ENCODE data around the gene GSTT4.
"Not testable (repeated sequence)": the region's sequence is repeated elsewhere in the genome, so short reads cannot be mapped to it uniquely, and the experiment has no call there.

DNA sequence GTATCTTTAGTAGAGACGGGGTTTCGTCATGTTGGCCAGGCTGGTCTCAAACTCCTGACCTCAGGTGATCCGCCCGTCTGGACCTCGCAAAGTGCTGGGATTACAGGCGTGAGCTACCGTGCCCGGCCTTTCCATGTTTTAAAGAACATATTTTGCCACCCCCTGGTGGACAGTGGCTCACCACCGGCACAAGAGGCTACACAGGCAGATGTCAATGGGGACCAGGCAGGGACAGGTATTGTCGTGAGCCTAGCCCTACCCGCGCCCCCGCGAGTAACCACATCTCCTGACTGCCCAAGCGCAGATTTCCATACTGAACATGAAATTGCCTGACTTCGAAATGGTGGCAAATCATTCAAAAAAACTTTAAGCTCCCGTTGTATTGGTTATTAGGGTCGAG, 39.2 kb downstream of the GSTT4 start:
- TF ChIP-seq, protein P1, sequence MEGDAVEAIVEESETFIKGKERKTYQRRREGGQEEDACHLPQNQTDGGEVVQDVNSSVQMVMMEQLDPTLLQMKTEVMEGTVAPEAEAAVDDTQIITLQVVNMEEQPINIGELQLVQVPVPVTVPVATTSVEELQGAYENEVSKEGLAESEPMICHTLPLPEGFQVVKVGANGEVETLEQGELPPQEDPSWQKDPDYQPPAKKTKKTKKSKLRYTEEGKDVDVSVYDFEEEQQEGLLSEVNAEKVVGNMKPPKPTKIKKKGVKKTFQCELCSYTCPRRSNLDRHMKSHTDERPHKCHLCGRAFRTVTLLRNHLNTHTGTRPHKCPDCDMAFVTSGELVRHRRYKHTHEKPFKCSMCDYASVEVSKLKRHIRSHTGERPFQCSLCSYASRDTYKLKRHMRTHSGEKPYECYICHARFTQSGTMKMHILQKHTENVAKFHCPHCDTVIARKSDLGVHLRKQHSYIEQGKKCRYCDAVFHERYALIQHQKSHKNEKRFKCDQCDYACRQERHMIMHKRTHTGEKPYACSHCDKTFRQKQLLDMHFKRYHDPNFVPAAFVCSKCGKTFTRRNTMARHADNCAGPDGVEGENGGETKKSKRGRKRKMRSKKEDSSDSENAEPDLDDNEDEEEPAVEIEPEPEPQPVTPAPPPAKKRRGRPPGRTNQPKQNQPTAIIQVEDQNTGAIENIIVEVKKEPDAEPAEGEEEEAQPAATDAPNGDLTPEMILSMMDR (conservative IDR thresholded peaks at IDR 0.05) = not testable (repeated sequence)
- not testable (repeated sequence) for TF ChIP-seq ZFX (IDR thresholded peaks at IDR 0.05)
